A549 (cell line): ENCODE data around the gene TMEM19.

ENCODE experiments used
- CHD2 ChIP-seq: fragments of 150-350 bp; IDR thresholded peaks from 2 replicates; pipeline ENCODE4 v1.6.1; 2014; ENCODE audit warnings: low read length; ENCODE audit not compliant: partially characterized antibody
- ESRRA ChIP-seq: fragments of 150-350 bp; IDR thresholded peaks from 2 replicates; pipeline ENCODE4 v1.6.1; 2014; ENCODE audit warnings: mild to moderate bottlenecking, low read length, borderline replicate concordance
- HMGXB4 ChIP-seq: fragments of 250-450 bp; sonication (Bioruptor Pico); IDR thresholded peaks from 2 replicates; pipeline ENCODE4 v1.5.0; 2021; ENCODE audit warnings: mild to moderate bottlenecking, moderate library complexity, borderline replicate concordance
- JUN ChIP-seq, 2 experiments: fragments of >200 bp; sonication (Bioruptor Twin); formaldehyde crosslinking; IDR thresholded peaks; 2 replicates in 1 of 2; 3 replicates in 1 of 2; pipeline ENCODE4 v1.6.1; 2016 to 2017
- MAZ ChIP-seq: fragments of 150-350 bp; IDR thresholded peaks from 2 replicates; pipeline ENCODE4 v1.6.1; 2014; ENCODE audit warnings: antibody characterized with exemption, low read depth, low read length, borderline replicate concordance
- POLR2A ChIP-seq: IDR thresholded peaks from 2 replicates; pipeline ENCODE4 v1.6.1; 2012; ENCODE audit warnings: mild to moderate bottlenecking, low read length
- TF ChIP-seq, protein P1 (sequence below): IDR thresholded peaks from 2 replicates; pipeline ENCODE4 v1.6.1; 2012
- TF ChIP-seq, protein P2 (sequence below): fragments of >200 bp; sonication (Bioruptor Twin); formaldehyde crosslinking; IDR thresholded peaks from 3 replicates; pipeline ENCODE4 v1.5.1; 2016

DNA sequence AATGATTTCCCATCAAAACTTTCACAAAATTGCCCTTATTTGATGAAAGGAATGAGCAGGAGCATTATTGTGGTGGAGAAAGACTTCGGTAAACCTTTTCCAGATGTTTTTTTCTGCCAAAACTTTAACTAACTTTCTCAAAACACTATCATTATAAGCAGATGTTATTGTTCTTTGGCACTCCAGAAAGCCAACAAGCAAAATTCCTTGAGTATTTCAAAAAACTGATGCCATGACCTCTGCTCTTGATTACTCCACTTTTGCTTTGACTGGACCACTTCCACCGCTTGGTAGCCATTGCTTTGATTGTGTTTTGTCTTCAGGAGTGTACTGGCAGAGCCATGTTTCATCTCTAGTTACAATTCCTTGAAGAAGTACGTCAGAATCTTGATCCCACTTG, 39.1 kb downstream of the TMEM19 start:
- TF ChIP-seq HMGXB4 (no peak), ESRRA (no peak), JUN (IDR thresholded peaks at IDR 0.05) (no peak), CHD2 (no peak), POLR2A (no peak), MAZ (no peak)
- TF ChIP-seq, protein P1, sequence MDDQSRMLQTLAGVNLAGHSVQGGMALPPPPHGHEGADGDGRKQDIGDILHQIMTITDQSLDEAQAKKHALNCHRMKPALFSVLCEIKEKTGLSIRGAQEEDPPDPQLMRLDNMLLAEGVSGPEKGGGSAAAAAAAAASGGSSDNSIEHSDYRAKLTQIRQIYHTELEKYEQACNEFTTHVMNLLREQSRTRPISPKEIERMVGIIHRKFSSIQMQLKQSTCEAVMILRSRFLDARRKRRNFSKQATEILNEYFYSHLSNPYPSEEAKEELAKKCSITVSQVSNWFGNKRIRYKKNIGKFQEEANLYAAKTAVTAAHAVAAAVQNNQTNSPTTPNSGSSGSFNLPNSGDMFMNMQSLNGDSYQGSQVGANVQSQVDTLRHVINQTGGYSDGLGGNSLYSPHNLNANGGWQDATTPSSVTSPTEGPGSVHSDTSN: no peak
- TF ChIP-seq, protein P2, sequence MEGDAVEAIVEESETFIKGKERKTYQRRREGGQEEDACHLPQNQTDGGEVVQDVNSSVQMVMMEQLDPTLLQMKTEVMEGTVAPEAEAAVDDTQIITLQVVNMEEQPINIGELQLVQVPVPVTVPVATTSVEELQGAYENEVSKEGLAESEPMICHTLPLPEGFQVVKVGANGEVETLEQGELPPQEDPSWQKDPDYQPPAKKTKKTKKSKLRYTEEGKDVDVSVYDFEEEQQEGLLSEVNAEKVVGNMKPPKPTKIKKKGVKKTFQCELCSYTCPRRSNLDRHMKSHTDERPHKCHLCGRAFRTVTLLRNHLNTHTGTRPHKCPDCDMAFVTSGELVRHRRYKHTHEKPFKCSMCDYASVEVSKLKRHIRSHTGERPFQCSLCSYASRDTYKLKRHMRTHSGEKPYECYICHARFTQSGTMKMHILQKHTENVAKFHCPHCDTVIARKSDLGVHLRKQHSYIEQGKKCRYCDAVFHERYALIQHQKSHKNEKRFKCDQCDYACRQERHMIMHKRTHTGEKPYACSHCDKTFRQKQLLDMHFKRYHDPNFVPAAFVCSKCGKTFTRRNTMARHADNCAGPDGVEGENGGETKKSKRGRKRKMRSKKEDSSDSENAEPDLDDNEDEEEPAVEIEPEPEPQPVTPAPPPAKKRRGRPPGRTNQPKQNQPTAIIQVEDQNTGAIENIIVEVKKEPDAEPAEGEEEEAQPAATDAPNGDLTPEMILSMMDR: no peak
